Activated CD8-positive, alpha-beta memory T cell treated with anti-CD3 and anti-CD28 coated beads, Interleukin-2, amount 50 U/mL, for 1 hour (primary cell): ENCODE data around the gene LMAN1L.

Experiments used
- DNase-seq: peaks from one replicate; pipeline ENCODE4 v3.0.0-alpha.2; 2020; ENCODE audit errors: extremely low read depth

The LMAN1L gene

GRCh38 chr15:74816624-74817369 is 4.2 kb downstream of the LMAN1L start:
- no peak for DNase-seq

GRCh38 chr15:74817370-74817737 is 4.7 kb downstream of the LMAN1L start:
- no peak for DNase-seq

- no peak for DNase-seq
These were observed 7.4 kb downstream of the LMAN1L start for GRCh38 chr15:74820056-74820455.

GRCh38 chr15:74821091-74821789 is 8.6 kb downstream of the LMAN1L start:
- DNase-seq: no peak

GRCh38 chr15:74821790-74822158 is 9.1 kb downstream of the LMAN1L start:
- DNase-seq: no peak

GRCh38 chr15:74822233-74822632 is 9.6 kb downstream of the LMAN1L start:
- DNase-seq: no peak

- no peak for DNase-seq
These were observed 10.7 kb downstream of the LMAN1L start for GRCh38 chr15:74823324-74823723.

GRCh38 chr15:74824976-74825375 is 12.3 kb downstream of the LMAN1L start:
- no peak for DNase-seq

- no peak for DNase-seq
These were observed 13.2 kb downstream of the LMAN1L start for GRCh38 chr15:74825866-74826265.

GRCh38 chr15:74826364-74826819 is 13.8 kb downstream of the LMAN1L start, which contains the start of gene CPLX3:
CPLX3 (plus strand) TSS chr15:74826627; CDS start chr15:74826704, 77 bp downstream.
- DNase-seq: no peak

- no peak for DNase-seq
These were observed 14.3 kb downstream of the LMAN1L start for GRCh38 chr15:74826921-74827320.

- no peak for DNase-seq
These were observed 15.0 kb downstream of the LMAN1L start for GRCh38 chr15:74827614-74828013.

- no peak for DNase-seq
These were observed 16.2 kb downstream of the LMAN1L start for GRCh38 chr15:74828835-74829234.

GRCh38 chr15:74829486-74829885 is 16.9 kb downstream of the LMAN1L start:
- no peak for DNase-seq

GRCh38 chr15:74829991-74830390 is 17.4 kb downstream of the LMAN1L start:
- no peak for DNase-seq

GRCh38 chr15:74830868-74831267 is 18.2 kb downstream of the LMAN1L start:
- DNase-seq: no peak

- no peak for DNase-seq
These were observed 19.3 kb downstream of the LMAN1L start for GRCh38 chr15:74831813-74832495.

- no peak for DNase-seq
These were observed 20.2 kb downstream of the LMAN1L start for GRCh38 chr15:74832826-74833225.

- no peak for DNase-seq
These were observed 20.9 kb downstream of the LMAN1L start for GRCh38 chr15:74833376-74834107.

- no peak for DNase-seq
These were observed 22.7 kb downstream of the LMAN1L start for GRCh38 chr15:74835312-74835823.

- DNase-seq: no peak
These were observed 24.2 kb downstream of the LMAN1L start for GRCh38 chr15:74836846-74837245.
